ENCODE results near the gene SBF2. TPM values are rescaled to one million over a fixed set of nuclear protein-coding genes. Genes with fewer than 3 reads are reported as not detected.
A peak's percentile ranks its signal among the peaks of the same experiment; 100 is the strongest.

Gene SBF2
- total RNA-seq, 1 experiment from 2014 or later = 30.2 TPM

DNA sequence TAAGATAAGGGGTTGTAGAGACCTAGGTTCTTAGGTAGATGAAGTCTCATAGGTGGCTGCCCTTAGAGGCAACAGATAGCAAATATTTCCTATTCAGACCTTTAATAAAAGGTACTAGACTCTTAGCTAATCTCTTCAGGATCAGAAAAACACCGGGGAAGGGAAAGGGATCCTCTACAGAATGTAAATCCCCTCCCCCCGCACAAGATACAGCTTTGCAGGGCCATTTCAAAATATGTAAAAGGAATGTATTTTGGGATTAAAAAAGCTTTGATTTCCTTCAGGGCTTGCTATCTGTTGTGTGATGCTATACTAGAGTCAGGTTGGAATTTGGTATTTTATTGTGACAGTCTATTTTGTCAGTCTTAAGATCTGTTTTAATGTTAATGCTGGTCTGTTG is 517.0 kb downstream of the SBF2 start:
- Histone ChIP-seq H3K4ac (ENCODE audit: low read depth, low read length) (no peak overlapping the region), H2AFZ (ENCODE audit: low read length) (no peak overlapping the region), H3T11ph (ENCODE audit: low read length) (no peak overlapping the region), H3K18ac (ENCODE audit: insufficient read length, low read depth, low read length) (no peak overlapping the region), H3K56ac (ENCODE audit: insufficient read length, low read depth, low read length) (no peak overlapping the region), H4K5ac (ENCODE audit: insufficient read length, low read depth, low read length) (no peak overlapping the region), H3K4me2 (ENCODE audit: insufficient read depth, insufficient read length, low read length) (no peak overlapping the region), H3K9ac (ENCODE audit: extremely low read depth, insufficient read length, low read length) (no peak overlapping the region), H2BK5ac (ENCODE audit: insufficient read length, low read length) (no peak overlapping the region), H3K23ac (ENCODE audit: insufficient read length, low read depth, low read length) (no peak overlapping the region), H4K20me1 (ENCODE audit: control insufficient read depth, insufficient read depth, insufficient read length) (no peaks in the 10 kb centered on the region), H3K27ac (ENCODE audit: insufficient read length, low read depth, low read length) (no peak overlapping the region), H3K79me2 (ENCODE audit: insufficient read depth, low read length) (no peaks in the 10 kb centered on the region), H2AK5ac (ENCODE audit: insufficient read length, low read length) (no peak overlapping the region), H3K23me2 (ENCODE audit: insufficient read length, low read depth, low read length, poor library complexity, severe bottlenecking) (no peaks in the 10 kb centered on the region), H3K14ac (ENCODE audit: insufficient read depth, low read length) (no peak overlapping the region), H4K91ac (ENCODE audit: insufficient read length, low read depth, low read length) (no peak overlapping the region), H2BK120ac (ENCODE audit: low read depth, low read length, poor library complexity, severe bottlenecking) (no peak overlapping the region), H2BK20ac (ENCODE audit: low read depth, low read length, poor library complexity, severe bottlenecking) (no peak overlapping the region), H2BK12ac (ENCODE audit: insufficient read length, low read depth, low read length) (no peak overlapping the region), H4K8ac (replicated peaks; ENCODE audit: insufficient read length, low read depth, low read length) (no peak overlapping the region), H3K4me1 (ENCODE audit: insufficient read depth, low read length) (peaks cover 10% of the 10 kb centered on the region; the same call in 1 of the 2 replicates), H2BK15ac (ENCODE audit: low read depth, low read length) (no peak overlapping the region), H3K27me3 (ENCODE audit: insufficient read depth, low read length) (no peaks in the 10 kb centered on the region), H3K79me1 (ENCODE audit: insufficient read depth, low read depth, low read length, poor library complexity, severe bottlenecking) (no peaks in the 10 kb centered on the region), H3K9me3 (ENCODE audit: control insufficient read depth, low read depth, low read length) (no peaks in the 10 kb centered on the region)
- Mint-ChIP-seq H3K4me3 (no peak overlapping the region), H3K9me3 (no peaks in the 10 kb centered on the region), H3K27ac (peak overlapping the region in 1 of 3 experiments; percentile 78; a peak in 3 of 7 replicates), H3K4me1 (peaks cover 39 to 40% of the 10 kb centered on the region in 2 experiments), H3K27me3 (ENCODE audit: low read depth) (no peaks in the 10 kb centered on the region), H3K36me3 (ENCODE audit: insufficient read depth in 1 of 3, low read depth in 3 of 3) (peaks cover 20 to 35% (median 24%) of the 10 kb centered on the region in 3 experiments; a peak in 6 of 7 replicates)
- WGBS (ENCODE audit: extremely low coverage, insufficient read length, low lambda C conversion rate) = no CpG with 5 or more reads among the region's 2 CpGs
- TF ChIP-seq, protein P1, sequence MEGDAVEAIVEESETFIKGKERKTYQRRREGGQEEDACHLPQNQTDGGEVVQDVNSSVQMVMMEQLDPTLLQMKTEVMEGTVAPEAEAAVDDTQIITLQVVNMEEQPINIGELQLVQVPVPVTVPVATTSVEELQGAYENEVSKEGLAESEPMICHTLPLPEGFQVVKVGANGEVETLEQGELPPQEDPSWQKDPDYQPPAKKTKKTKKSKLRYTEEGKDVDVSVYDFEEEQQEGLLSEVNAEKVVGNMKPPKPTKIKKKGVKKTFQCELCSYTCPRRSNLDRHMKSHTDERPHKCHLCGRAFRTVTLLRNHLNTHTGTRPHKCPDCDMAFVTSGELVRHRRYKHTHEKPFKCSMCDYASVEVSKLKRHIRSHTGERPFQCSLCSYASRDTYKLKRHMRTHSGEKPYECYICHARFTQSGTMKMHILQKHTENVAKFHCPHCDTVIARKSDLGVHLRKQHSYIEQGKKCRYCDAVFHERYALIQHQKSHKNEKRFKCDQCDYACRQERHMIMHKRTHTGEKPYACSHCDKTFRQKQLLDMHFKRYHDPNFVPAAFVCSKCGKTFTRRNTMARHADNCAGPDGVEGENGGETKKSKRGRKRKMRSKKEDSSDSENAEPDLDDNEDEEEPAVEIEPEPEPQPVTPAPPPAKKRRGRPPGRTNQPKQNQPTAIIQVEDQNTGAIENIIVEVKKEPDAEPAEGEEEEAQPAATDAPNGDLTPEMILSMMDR (conservative IDR thresholded peaks at IDR 0.05) = no peak
- no peak for DNase-seq

All from H9 (cell line).